Astrocyte (in vitro differentiated cells and primary cell): ENCODE results near the gene APOA4.

Source experiments
- CTCF ChIP-seq: IDR thresholded peaks from 2 replicates; pipeline ENCODE4 v1.5.1; 2011; ENCODE audit warnings: low read depth, mild to moderate bottlenecking, inconsistent platforms, low read length, moderate library complexity; ENCODE audit not compliant: insufficient read depth
- EZH2 ChIP-seq: IDR thresholded peaks from 2 replicates; pipeline ENCODE4 v1.6.1; 2012; ENCODE audit warnings: mild to moderate bottlenecking, low read length, inconsistent platforms; ENCODE audit not compliant: insufficient read depth

GRCh38 chr11:116792144-116792868 is 30.8 kb downstream of the APOA4 start:
- TF ChIP-seq CTCF (no peak), EZH2 (no peak)
